Non-pigmented ciliary epithelial cell (primary cell): ENCODE measurements around the gene DNAJB9.
"Not testable (repeated sequence)": the region's sequence is repeated elsewhere in the genome, so short reads cannot be mapped to it uniquely, and the experiment has no call there.

Experiments used
- DNase-seq: peaks from one replicate; pipeline ENCODE4 v3.0.0-alpha.2; 2010; ENCODE audit warnings: low read depth

The DNAJB9 gene

GRCh38 chr7:108569381-108570145 is at the start of gene DNAJB9, which contains the start of gene THAP5:
Gene DNAJB9, plus strand, starts transcription at chr7:108569874. Its CDS starts 1,853 bp downstream, at chr7:108571727.
Gene THAP5, minus strand, starts transcription at chr7:108569706. Its CDS starts 137 bp downstream, at chr7:108569569.
- DNase-seq = peak; percentile 97

- no peak for DNase-seq
Observed at GRCh38 chr7:108522780-108523179, 46.9 kb upstream of the DNAJB9 start.

- DNase-seq = peak; percentile 27
Observed at GRCh38 chr7:108525327-108525984, 44.2 kb upstream of the DNAJB9 start.

GRCh38 chr7:108525985-108526767 is 43.5 kb upstream of the DNAJB9 start, which contains the start of gene PNPLA8:
Gene PNPLA8, minus strand, starts transcription at chr7:108526135. Its CDS starts 10,644 bp downstream, at chr7:108515491.
- DNase-seq = peak; percentile 98

GRCh38 chr7:108526768-108527017 is 43.0 kb upstream of the DNAJB9 start:
- DNase-seq = no peak

- DNase-seq = no peak
Observed at GRCh38 chr7:108528183-108528712, 41.4 kb upstream of the DNAJB9 start.

- DNase-seq = no peak
Observed at GRCh38 chr7:108529341-108529740, 40.3 kb upstream of the DNAJB9 start.

- no peak for DNase-seq
Observed at GRCh38 chr7:108533712-108534111, 36.0 kb upstream of the DNAJB9 start.

GRCh38 chr7:108535257-108535656 is 34.4 kb upstream of the DNAJB9 start:
- no peak for DNase-seq

- DNase-seq = no peak
Observed at GRCh38 chr7:108535744-108536143, 33.9 kb upstream of the DNAJB9 start.

GRCh38 chr7:108537229-108537628 is 32.4 kb upstream of the DNAJB9 start:
- DNase-seq = no peak

GRCh38 chr7:108538236-108538635 is 31.4 kb upstream of the DNAJB9 start:
- DNase-seq = not testable (repeated sequence)

- DNase-seq = not testable (repeated sequence)
Observed at GRCh38 chr7:108538685-108539084, 31.0 kb upstream of the DNAJB9 start.

- no peak for DNase-seq
Observed at GRCh38 chr7:108541478-108541877, 28.2 kb upstream of the DNAJB9 start.

- not testable (repeated sequence) for DNase-seq
Observed at GRCh38 chr7:108548141-108548896, 21.4 kb upstream of the DNAJB9 start.

GRCh38 chr7:108556665-108557064 is 13.0 kb upstream of the DNAJB9 start:
- not testable (repeated sequence) for DNase-seq

- no peak for DNase-seq
Observed at GRCh38 chr7:108557191-108557590, 12.5 kb upstream of the DNAJB9 start.

- DNase-seq = no peak
Observed at GRCh38 chr7:108557617-108558016, 12.1 kb upstream of the DNAJB9 start.

GRCh38 chr7:108559253-108559652 is 10.4 kb upstream of the DNAJB9 start:
- DNase-seq = no peak

- DNase-seq = no peak
Observed at GRCh38 chr7:108561047-108561619, 8.5 kb upstream of the DNAJB9 start.

- no peak for DNase-seq
Observed at GRCh38 chr7:108565987-108566386, 3.7 kb upstream of the DNAJB9 start.
